Lung (tissue), 12 donors: ENCODE measurements around the gene TRAM2. TPM values are rescaled to one million over a fixed set of nuclear protein-coding genes. Genes with fewer than 3 reads are reported as not detected.

ENCODE experiments used
- ATAC-seq: fragments of 200-7000 bp; cut with Tn5 transposase; one replicate; pipeline ENCODE4 v1.9.1; 2020; ENCODE audit warnings: moderate number of reproducible peaks; ENCODE audit not compliant: insufficient read depth, low FRiP score
- DNase-seq, 3 donors: peaks; one replicate each; pipeline ENCODE4 v3.0.0-alpha.2; 2013 to 2017
- H3K27ac ChIP-seq, 2 donors: one replicate each; pipeline ENCODE4 v1.5.1; 2013; ENCODE audit warnings: mild to moderate bottlenecking in 2 of 2, moderate library complexity in 2 of 2, control low read depth in 1 of 2, inconsistent platforms in 1 of 2, low read depth in 1 of 2, low read length in 1 of 2
- H3K27me3 ChIP-seq, 3 donors: one replicate each; pipeline ENCODE4 v1.5.1; 2013; ENCODE audit warnings: low read length in 2 of 3; ENCODE audit not compliant: control insufficient read depth in 3 of 3, insufficient read depth in 3 of 3
- H3K36me3 ChIP-seq, 4 donors: one replicate each; pipeline ENCODE4 v1.5.1; 2013; ENCODE audit warnings: low read length in 4 of 4, mild to moderate bottlenecking in 1 of 4, moderate library complexity in 1 of 4; ENCODE audit not compliant: control insufficient read depth in 4 of 4, insufficient read depth in 4 of 4
- H3K4me1 ChIP-seq, 5 donors: one replicate each; pipeline ENCODE4 v1.5.1; 2013; ENCODE audit warnings: low read length in 5 of 5, mild to moderate bottlenecking in 2 of 5, moderate library complexity in 1 of 5; ENCODE audit not compliant: control insufficient read depth in 5 of 5, insufficient read depth in 5 of 5
- H3K4me3 ChIP-seq: one replicate; pipeline ENCODE4 v1.5.1; 2013; ENCODE audit warnings: mild to moderate bottlenecking, control low read depth, moderate library complexity
- H3K9ac ChIP-seq, 2 donors: one replicate each; pipeline ENCODE4 v1.5.1; 2013; ENCODE audit warnings: low read length in 2 of 2, control low read depth in 1 of 2; ENCODE audit not compliant: insufficient read depth in 1 of 2
- H3K9me3 ChIP-seq, 4 donors: one replicate each; pipeline ENCODE4 v1.5.1; 2013; ENCODE audit warnings: low read length in 3 of 4, mild to moderate bottlenecking in 1 of 4, moderate library complexity in 1 of 4; ENCODE audit not compliant: control insufficient read depth in 4 of 4, insufficient read depth in 3 of 4
- CTCF ChIP-seq: IDR thresholded peaks from 2 replicates; pipeline ENCODE4 v1.5.1; 2012; ENCODE audit warnings: mild to moderate bottlenecking; ENCODE audit errors: control extremely low read depth, extremely low read depth
- WGBS, 2 donors: extraction: QIAGEN DNeasy Blood & Tissue Kit; methylation state at CpG; one replicate each; pipeline ENCODE4 v1.1.7; 2013; 5-methylcytosine and 5-hydroxymethylcytosine counted together
- polyA plus RNA-seq, 2 donors: library from polyadenylated mRNA; stranded (reverse); fragments of 200-250 nt; gene quantifications; one replicate each; pipeline ENCODE4 v1.2.1, GENCODE V29; 2013
- total RNA-seq, 2 donors: library from RNA; depleted of rRNA in 1 of 2; stranded (reverse); fragments of >200 nt in 1 of 2; gene quantifications; one replicate each; pipeline ENCODE4 v1.2.1, GENCODE V29; 2014 to 2021
- donor health status: control.
- donor health status: control.
- donor health status: Bipolar disorder and iron deficiency.
- donor health status: healthy.
- donor health status: DM: yes; HTN: yes; CAD: no.

Gene TRAM2
- total and polyA plus RNA-seq, 4 donors = 4.4 to 33.4 (median 15.2) TPM

GRCh38 chr6:52550870-52551269 lies 26.0 kb downstream of the TRAM2 start:
- 61 to 68% methylated on average over 5 of the region's 5 CpGs for WGBS, 2 donors
- H3K27me3 ChIP-seq = no peaks in the 10 kb centered on the region
- no peaks in the 10 kb centered on the region for H3K9me3 ChIP-seq
- ATAC-seq = no peak
- no peak overlapping the region for H3K4me3 ChIP-seq
- no peak overlapping the region for H3K27ac ChIP-seq
- no peak overlapping the region for H3K9ac ChIP-seq
- no peak for TF ChIP-seq CTCF
- peaks cover 18 to 46% (median 32%) of the 10 kb centered on the region in 5 donors for H3K4me1 ChIP-seq
- H3K36me3 ChIP-seq = peaks cover 0 to 4% (median 0%) of the 10 kb centered on the region in 4 donors
- no peak for DNase-seq

- ATAC-seq (no peak), DNase-seq (no peak)
- H3K9ac ChIP-seq = no peak overlapping the region
- H3K36me3 ChIP-seq = peaks cover 0 to 4% (median 0%) of the 10 kb centered on the region in 4 donors
- 48 to 56% methylated on average over 6 of the region's 6 CpGs for WGBS, 2 donors
- H3K9me3 ChIP-seq = no peaks in the 10 kb centered on the region
- no peak for TF ChIP-seq CTCF
- peak overlapping the region in 1 of 2 donors; percentile 9 for H3K27ac ChIP-seq
- H3K27me3 ChIP-seq = no peaks in the 10 kb centered on the region
- H3K4me3 ChIP-seq = no peak overlapping the region
- H3K4me1 ChIP-seq = peaks cover 25 to 45% (median 35%) of the 10 kb centered on the region in 5 donors
Observed at GRCh38 chr6:52550014-52550575, 26.8 kb downstream of the TRAM2 start.

GRCh38 chr6:52549428-52549827 lies 27.4 kb downstream of the TRAM2 start:
- no peak overlapping the region for H3K9ac ChIP-seq
- H3K4me3 ChIP-seq = no peak overlapping the region
- peaks cover 31 to 48% (median 35%) of the 10 kb centered on the region in 5 donors for H3K4me1 ChIP-seq
- H3K27me3 ChIP-seq = no peaks in the 10 kb centered on the region
- no peaks in the 10 kb centered on the region for H3K9me3 ChIP-seq
- ATAC-seq (no peak), DNase-seq (no peak)
- peaks cover 0 to 4% (median 0%) of the 10 kb centered on the region in 4 donors for H3K36me3 ChIP-seq
- no peak overlapping the region for H3K27ac ChIP-seq
- TF ChIP-seq CTCF = no peak
- 54 to 79% methylated on average over 4 of the region's 4 CpGs for WGBS, 2 donors

DNA sequence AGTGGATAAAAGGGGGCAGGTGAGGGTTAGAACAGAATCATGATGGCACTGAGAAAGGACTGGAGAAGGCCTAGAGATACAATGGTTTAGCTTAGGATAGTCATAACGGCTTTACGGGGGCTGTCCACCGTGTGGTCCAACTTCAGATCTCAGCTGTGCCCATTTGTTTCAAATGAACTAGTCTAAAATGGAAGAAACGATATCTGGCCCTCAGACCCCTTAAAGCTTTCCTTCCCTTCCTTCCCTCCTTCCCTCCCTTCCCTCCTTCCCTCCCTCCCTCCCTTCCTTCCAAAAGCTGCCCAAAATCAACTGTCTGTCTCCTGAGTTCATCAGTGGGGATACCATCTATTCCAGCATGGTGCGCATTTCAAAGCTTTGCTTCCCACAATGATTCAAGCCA lies 27.9 kb downstream of the TRAM2 start:
- TF ChIP-seq CTCF = no peak
- ATAC-seq (no peak), DNase-seq (no peak)
- H3K9ac ChIP-seq = no peak overlapping the region
- no peaks in the 10 kb centered on the region for H3K27me3 ChIP-seq
- no peaks in the 10 kb centered on the region for H3K9me3 ChIP-seq
- H3K4me3 ChIP-seq = no peak overlapping the region
- 97 to 98% methylated on average over 5 of the region's 5 CpGs for WGBS, 2 donors
- H3K4me1 ChIP-seq = peaks cover 32 to 52% (median 38%) of the 10 kb centered on the region in 5 donors
- H3K36me3 ChIP-seq = peaks cover 0 to 4% (median 0%) of the 10 kb centered on the region in 4 donors
- H3K27ac ChIP-seq = no peak overlapping the region
